Epithelial cell of proximal tubule (primary cell): ENCODE measurements around the gene DAPK2. TPM values are rescaled to one million over a fixed set of nuclear protein-coding genes. Genes with fewer than 3 reads are reported as not detected.

Experiments used
- DNase-seq: peaks from one replicate; pipeline ENCODE4 v3.0.0-alpha.2; 2011; ENCODE audit warnings: low read depth
- H3K4me3 ChIP-seq: 2 replicates; pipeline ENCODE4 v1.5.1; 2011; ENCODE audit warnings: low read depth, mild to moderate bottlenecking, low read length
- total RNA-seq: library from RNA; depleted of rRNA; stranded (reverse); fragments of >200 nt; gene quantifications from 2 replicates; pipeline ENCODE4 v1.2.3, GENCODE V29; 2015
- TF ChIP-seq, protein P1 (sequence below): conservative IDR thresholded peaks from 2 replicates; pipeline ENCODE4 v1.5.1; 2012; ENCODE audit warnings: low read depth, mild to moderate bottlenecking, low read length

The DAPK2 gene
- total RNA-seq, 1 donor from 2014 or later, result 7.3 TPM

DNA sequence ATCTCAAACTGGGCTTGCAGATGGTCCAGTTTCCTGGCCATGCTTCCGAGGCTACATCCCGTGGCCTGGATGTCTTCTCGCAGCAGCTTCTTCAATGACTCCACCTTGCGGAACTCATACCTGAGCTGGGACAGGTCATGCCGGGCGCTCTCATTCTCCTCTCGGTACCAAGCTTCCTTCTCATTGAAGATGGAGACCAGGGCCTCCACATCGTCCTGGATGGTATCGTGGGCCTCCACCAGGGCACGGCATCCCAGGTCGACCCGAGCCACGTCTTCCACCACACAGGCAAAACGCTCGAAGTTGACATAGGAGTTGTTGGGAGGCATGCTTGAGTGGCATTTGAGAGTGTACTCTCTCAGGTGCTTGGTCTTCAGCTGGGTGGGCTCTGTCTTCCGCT is 123.4 kb downstream of the DAPK2 start:
- TF ChIP-seq, protein P1, sequence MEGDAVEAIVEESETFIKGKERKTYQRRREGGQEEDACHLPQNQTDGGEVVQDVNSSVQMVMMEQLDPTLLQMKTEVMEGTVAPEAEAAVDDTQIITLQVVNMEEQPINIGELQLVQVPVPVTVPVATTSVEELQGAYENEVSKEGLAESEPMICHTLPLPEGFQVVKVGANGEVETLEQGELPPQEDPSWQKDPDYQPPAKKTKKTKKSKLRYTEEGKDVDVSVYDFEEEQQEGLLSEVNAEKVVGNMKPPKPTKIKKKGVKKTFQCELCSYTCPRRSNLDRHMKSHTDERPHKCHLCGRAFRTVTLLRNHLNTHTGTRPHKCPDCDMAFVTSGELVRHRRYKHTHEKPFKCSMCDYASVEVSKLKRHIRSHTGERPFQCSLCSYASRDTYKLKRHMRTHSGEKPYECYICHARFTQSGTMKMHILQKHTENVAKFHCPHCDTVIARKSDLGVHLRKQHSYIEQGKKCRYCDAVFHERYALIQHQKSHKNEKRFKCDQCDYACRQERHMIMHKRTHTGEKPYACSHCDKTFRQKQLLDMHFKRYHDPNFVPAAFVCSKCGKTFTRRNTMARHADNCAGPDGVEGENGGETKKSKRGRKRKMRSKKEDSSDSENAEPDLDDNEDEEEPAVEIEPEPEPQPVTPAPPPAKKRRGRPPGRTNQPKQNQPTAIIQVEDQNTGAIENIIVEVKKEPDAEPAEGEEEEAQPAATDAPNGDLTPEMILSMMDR, result no peak
- DNase-seq, result no peak

DNA sequence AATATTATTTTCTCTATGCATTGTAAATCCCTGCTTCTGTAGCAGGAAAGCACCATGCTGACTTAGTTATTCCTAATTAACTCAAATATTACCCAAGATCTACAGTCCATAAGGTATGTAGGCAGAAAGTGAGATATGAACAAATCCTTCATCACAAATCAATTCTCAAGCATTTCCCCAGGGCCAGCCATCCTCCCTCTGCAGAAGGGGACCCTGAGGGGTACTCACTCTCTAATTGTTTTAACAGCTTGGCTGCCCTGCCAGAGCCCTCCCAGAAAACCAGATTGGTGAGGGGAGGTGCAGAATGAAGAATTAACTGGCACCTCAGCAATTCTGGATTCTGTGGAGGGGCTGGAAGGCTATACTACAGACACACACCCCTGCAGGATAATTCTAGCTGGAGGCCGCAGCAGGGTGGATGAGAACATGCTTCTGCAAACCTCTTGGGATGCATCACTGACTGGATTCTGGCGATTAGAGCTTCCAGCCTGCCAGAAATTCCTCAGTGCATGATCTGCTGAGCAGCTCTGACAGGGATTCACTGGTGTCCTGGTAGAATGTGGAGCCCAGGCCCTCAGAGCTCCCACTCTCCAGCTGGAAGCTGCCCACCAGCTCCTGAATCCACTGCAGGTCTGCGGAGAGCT is 123.9 kb downstream of the DAPK2 start:
- H3K4me3 ChIP-seq, result no peak overlapping the region
- DNase-seq, result no peak
- TF ChIP-seq, protein P1, result no peak

More for the DNA sequence above, 123.4 kb downstream of the DAPK2 start:
- H3K4me3 ChIP-seq, result no peak overlapping the region

DNA sequence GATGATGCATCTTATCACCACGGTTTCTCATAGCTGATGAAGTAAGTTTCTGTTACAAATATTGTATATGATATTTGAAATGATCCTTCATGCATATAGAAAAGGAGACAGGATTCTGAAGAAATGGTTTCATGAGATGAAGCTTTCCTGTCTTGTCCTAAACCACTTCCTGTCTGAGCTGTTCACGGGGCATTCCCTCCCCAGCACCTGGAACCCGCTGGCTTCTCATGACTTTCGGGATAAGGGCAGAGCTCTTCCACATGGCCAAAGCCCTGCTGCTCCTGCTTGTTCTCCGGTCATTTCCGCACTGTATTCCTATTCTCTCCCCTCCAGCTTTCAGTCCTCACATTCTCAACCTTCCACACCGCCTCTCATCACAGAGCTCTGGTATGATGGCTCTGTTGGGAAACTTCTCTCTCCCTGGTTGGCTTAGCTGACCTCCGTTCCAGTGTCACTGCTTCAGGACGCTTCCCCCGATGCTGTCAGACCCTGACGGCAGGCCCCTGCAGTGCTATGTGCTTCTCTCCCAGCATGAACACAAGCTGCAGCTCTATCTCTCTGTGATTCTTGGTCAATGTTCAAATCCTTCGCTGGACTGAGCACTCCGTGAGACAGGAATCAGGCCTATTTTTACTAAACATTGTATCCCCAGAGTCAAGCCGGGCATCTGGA is 125.6 kb downstream of the DAPK2 start:
- TF ChIP-seq, protein P1, result no peak
- no peak for DNase-seq
- H3K4me3 ChIP-seq, result no peak overlapping the region

DNA sequence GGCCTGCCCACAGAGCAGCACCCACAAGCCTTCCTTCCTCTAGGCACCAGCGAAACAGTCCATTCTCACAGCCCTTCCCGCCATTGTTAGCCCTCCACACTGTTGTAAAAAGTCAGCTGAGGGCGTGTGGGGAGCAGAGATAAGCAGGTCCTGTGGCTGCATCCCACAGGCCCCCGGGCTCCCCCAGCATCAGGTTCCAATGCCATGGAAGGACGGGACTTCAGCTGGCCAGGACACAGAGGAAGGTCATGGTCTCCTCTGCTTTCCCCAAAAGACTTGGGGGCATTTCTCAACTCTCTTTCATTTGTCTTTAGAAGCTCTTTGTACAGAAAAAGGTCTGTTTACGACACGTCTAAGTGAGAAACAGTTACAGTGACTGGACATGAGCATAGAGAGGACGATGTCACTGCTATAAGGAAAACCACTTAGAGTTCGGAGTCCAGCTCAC is 127.4 kb downstream of the DAPK2 start:
- TF ChIP-seq, protein P1, result no peak
- H3K4me3 ChIP-seq, result no peak overlapping the region
- DNase-seq, result no peak

DNA sequence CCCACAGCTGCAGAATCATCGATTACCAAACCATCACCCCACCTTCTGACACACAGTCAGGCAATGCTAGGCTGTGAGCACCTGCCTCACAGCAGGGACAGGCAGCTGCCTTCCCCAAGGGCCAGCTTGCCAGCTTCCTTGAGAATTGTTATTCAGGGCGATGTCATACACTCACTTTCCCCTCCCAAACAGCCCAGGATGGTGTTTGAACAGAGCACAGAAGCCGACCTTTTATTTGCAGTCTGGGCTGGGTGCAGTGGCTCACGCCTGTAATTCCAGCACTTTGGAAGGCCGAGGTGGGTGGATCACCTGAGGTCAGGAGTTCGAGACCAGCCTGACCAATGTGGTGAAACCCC is 128.0 kb downstream of the DAPK2 start:
- no peak overlapping the region for H3K4me3 ChIP-seq
- DNase-seq, result no peak
- TF ChIP-seq, protein P1, result no peak

DNA sequence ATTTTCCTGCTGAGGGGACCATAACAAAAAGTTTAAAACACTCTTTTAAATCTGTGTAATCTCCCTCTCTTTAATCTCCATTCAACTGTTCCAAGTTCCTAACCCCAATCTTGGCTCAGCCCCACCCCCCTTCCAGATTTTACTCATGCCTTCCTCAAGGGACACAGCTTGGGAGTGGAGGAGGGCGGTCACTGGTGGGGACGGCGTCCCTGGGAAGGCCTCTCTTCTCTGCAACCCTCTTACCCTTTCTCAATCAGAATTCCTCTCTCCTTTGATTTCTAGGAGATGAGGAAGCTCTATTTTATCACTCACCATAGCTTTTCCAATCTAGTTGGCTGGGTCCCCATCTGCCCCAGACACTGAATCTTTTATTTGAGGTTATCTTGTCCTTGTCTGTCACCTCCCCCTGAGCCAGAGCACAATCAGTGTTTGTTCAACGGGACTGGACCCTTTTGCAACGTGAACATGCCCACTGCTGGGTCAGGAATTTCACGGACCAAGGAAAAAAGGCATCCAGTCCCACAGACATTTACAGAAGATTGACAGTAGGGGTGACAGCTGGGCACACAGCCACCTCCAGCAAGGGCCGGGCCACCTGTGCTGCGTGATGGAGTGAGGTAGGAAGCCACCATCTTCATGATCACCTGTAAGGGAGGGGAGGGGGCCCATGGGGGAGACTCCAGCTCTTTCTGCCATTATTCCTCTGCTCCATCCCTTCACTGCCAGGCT is 128.5 kb downstream of the DAPK2 start:
- DNase-seq, result no peak
- TF ChIP-seq, protein P1, result no peak
- no peak overlapping the region for H3K4me3 ChIP-seq
